HG03039 (cell line): ENCODE measurements around the gene SLC9A3.
"Not testable (repeated sequence)": the region's sequence is repeated elsewhere in the genome, so short reads cannot be mapped to it uniquely, and the experiment has no call there.

Experiments used
- ATAC-seq: cut with Tn5 transposase; IDR thresholded peaks from one replicate; pipeline ENCODE4 v1.9.1; 2021; ENCODE audit warnings: mild to moderate bottlenecking, moderate library complexity; ENCODE audit not compliant: unreplicated experiment

Gene SLC9A3

GRCh38 chr5:511476-511875 is 12.8 kb downstream of the SLC9A3 start:
- no peak for ATAC-seq

- no peak for ATAC-seq
These were observed 13.7 kb downstream of the SLC9A3 start for GRCh38 chr5:510521-510920.

- no peak for ATAC-seq
These were observed 14.6 kb downstream of the SLC9A3 start for GRCh38 chr5:509611-510185.

- ATAC-seq = not testable (repeated sequence)
These were observed 16.2 kb downstream of the SLC9A3 start for GRCh38 chr5:507986-508575.

- no peak for ATAC-seq
These were observed 18.2 kb downstream of the SLC9A3 start for GRCh38 chr5:505951-506525.

- no peak for ATAC-seq
These were observed 19.7 kb downstream of the SLC9A3 start for GRCh38 chr5:504326-505154.

- no peak for ATAC-seq
These were observed 21.7 kb downstream of the SLC9A3 start for GRCh38 chr5:502325-503079.

- no peak for ATAC-seq
These were observed 22.4 kb downstream of the SLC9A3 start for GRCh38 chr5:501831-502184.

GRCh38 chr5:501105-501830 is 23.0 kb downstream of the SLC9A3 start:
- no peak for ATAC-seq

- no peak for ATAC-seq
These were observed 23.8 kb downstream of the SLC9A3 start for GRCh38 chr5:500491-500890.

- ATAC-seq = no peak
These were observed 24.7 kb downstream of the SLC9A3 start for GRCh38 chr5:499233-500209.

GRCh38 chr5:497871-498509 is 26.3 kb downstream of the SLC9A3 start:
- no peak for ATAC-seq

GRCh38 chr5:497090-497700 is 27.1 kb downstream of the SLC9A3 start:
- no peak for ATAC-seq

- no peak for ATAC-seq
These were observed 28.2 kb downstream of the SLC9A3 start for GRCh38 chr5:496028-496427.

GRCh38 chr5:494667-495255 is 29.5 kb downstream of the SLC9A3 start:
- ATAC-seq = no peak

GRCh38 chr5:493758-494157 is 30.5 kb downstream of the SLC9A3 start:
- no peak for ATAC-seq

- ATAC-seq = no peak
These were observed 31.0 kb downstream of the SLC9A3 start for GRCh38 chr5:493119-493701.
